ENCODE measurements around the gene PGAP6.

The PGAP6 gene

DNA sequence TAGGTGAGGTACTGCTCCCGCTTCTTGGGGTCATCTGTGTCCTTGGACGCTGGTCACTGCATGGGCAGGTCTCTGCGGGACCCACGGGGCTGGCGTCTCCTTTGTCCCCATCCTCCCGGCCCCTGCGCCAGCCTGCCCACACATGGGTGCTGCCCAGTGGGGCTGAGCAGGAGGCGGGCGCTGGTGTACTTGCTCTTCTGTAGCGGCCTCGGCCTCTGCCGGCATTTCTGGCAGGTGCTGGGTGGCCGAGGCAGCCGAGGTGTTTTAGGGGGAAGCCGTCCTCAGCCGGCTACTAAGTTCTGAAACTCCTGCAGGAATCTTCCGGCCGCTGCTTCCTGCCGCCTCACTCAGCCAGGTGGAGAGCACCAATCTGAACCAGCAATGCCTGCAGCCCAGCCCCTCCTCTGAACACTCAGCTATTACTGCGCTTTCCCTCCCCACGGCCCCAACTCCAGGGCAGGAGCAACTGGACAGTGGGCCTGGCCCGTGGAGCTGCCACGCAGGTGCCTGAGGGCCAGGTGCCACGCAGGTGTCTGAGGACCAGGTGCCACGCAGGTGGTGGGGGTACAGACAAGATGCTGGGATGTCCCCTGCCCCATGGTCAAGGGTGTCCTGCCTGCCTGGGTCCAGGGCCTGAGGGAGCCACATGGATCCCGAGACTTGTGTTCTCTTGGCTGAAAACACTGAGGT is 29.9 kb upstream of the PGAP6 start:
- TF ChIP-seq GATA1 (IDR thresholded peaks at IDR 0.05; ENCODE audit: low read depth, low read length): no peak
- no peak for TF ChIP-seq POLR2A (IDR thresholded peaks at IDR 0.05; ENCODE audit: low read length)
- no peak for DNase-seq

DNA sequence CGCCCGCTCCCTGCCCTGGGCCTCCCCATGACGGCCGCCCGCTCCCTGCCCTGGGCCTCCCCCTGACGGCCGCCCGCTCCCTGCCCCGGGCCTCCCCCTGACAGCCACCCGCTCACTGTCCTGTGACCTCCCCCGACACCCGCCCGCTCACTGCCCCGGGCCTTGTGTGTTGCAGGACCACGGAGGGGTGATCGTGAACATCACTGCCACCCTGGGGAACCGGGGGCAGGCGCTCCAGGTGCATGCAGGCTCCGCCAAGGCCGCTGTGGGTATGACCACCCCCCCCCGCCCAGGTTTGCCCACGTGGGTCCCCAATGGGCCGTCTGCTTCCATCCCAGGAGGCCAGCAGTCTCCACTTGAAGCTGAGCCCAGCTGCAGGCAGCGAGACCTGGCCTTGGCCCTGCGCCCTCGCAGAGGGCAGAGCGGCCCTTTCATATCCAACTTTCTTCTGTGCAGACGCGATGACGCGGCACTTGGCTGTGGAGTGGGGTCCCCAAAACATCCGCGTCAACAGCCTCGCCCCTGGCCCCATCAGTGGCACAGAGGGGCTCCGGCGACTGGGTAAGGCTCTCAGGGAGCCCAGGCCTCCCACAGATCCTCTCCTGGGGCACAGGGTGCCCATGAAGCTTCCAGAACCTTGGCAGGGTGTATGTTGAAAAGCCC is 28.9 kb upstream of the PGAP6 start:
- TF ChIP-seq POLR2A (IDR thresholded peaks at IDR 0.05; ENCODE audit: low read length) (no peak), GATA1 (IDR thresholded peaks at IDR 0.05; ENCODE audit: low read depth, low read length) (no peak)
- no peak for DNase-seq

DNA sequence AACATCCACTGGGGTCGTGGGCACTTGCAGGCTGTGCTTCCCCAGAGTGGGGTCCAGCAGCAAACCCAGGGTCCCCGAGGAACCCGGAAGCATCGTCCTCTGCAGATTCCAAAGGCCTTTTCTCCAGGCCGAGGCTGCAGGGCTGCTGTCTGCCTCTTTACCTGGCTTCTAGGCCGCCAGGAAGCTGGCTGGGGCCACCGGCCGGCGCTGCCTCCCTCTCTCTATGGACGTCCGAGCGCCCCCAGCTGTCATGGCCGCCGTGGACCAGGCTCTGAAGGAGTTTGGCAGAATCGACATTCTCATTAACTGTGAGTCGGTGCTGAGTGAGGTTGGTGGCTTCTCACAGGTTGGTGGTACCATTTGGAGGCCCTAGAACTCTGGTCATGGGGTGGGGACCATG is 25.5 kb upstream of the PGAP6 start:
- no peak for TF ChIP-seq GATA1 (IDR thresholded peaks at IDR 0.05; ENCODE audit: low read depth, low read length)
- no peak for TF ChIP-seq POLR2A (IDR thresholded peaks at IDR 0.05; ENCODE audit: low read length)
- DNase-seq: no peak

DNA sequence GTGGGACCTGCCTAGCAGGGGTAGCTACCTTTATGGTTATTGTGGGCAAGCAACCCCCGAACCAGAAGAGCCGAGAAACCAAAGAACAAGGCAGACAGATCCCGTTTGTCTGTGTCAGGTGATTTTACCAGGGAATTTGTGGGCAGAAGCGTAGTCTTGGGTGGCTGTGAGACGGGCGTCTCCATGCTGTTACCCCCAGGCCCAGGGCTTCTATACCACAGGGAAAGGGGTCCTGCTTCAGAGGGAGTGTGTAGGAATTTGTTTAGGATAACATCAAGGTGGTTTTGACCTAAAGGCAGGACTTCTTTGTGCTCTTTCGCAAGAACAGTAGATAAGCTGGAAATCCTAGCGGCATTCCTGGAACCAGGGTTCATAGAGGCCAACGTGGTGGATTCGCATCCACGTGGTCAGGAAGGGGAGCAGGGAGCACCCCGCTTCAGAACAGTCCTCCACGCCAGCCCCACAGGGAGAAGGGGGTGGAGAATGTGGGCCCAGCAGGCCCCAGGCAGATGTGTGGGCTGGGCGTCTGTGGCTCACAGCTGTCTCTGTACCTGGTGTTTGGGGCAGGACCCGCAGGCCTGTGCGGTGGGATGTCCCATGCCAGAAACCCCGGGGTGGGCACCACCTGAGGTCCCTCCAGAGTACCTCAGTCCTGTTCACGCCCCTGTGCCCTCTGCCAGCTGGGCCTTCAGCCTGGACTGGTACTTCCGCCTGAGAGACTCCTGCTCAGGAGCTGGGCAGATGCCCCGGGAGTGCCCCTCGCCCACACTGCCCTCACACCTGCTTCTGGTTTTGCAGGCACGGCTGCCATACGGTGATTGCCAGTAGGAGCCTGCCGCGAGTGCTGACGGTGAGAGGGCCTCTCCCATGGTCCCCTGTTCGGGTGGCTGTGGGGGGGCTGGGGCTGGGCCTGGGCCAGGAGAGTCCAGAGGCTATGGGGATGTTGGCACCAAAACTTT is 24.0 kb upstream of the PGAP6 start:
- no peak for DNase-seq
- TF ChIP-seq POLR2A (IDR thresholded peaks at IDR 0.05; ENCODE audit: low read length) (no peak), GATA1 (IDR thresholded peaks at IDR 0.05; ENCODE audit: low read depth, low read length) (no peak)

DNA sequence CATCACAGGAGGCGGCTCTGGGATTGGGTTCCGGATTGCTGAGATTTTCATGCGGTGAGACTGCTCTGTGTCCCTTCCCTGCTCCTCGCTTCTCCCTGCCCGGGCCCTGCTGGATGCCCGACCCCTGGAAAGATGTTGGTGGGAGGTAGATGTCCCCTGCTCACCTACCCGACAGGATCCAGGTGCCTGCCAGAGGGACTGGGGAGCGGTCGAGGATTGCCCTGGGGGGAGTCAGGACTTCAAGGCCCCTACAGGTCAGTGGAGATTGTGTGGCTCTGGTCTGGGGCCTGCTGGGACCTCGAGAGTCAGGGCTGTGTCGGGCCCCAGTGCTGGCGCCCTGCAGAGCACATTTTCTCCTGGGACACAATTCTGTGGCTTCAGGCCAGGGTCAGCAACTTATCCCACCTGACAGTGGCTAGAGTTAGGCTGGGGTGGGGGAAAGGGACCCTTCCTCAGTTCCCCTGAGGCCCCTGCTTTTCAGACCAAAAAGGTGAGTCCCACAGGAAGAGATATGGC is 23.3 kb upstream of the PGAP6 start:
- no peak for DNase-seq
- TF ChIP-seq POLR2A (IDR thresholded peaks at IDR 0.05; ENCODE audit: low read length) (peak; percentile 1), GATA1 (IDR thresholded peaks at IDR 0.05; ENCODE audit: low read depth, low read length) (no peak)

DNA sequence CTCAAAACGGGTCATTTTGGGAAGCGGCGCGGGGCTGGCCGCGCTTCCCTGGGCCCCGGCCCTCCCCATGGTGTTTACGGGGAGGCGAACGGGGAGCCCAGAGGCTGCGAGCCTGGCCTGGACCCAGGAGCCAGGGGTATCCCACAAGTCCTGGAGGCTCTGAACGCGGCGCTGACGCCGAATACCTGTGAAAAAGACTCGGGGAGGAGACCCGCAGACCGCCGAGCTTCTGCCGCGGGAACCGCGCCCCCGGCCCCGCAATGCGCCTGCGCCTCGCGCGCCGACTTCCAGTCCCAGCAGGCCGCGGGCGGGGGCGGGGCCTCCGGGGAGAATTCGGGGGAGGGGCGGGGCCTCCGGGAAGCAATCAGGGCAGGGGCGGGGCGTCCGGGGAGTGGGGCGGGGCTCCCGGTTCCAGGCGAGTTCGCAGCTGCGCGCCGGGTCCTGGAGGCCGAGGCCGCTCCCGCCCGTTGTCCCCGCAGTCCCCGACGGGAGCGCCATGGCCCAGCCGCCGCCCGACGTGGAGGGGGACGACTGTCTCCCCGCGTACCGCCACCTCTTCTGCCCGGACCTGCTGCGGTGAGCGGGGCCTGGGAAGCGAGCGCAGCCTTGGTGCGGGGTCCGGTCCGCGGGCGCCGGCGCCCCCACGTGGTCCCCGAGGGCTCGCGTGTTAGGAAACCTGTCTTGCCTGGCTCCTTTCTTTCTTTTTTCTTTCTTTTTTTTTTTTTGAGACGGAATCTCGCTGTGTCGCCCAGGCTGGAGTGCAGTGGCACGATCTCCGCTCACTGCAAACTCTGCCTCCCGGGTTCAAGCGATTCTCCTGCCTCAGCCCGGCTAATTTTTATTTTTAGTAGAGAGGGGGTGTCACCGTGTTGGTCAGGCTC is 19.9 kb upstream of the PGAP6 start, which contains the start of gene DECR2:
DECR2 (plus strand) TSS at position 418 of the 881 bp plus-strand sequence; CDS start at position 497, 79 bp downstream.
- TF ChIP-seq GATA1 (IDR thresholded peaks at IDR 0.05; ENCODE audit: low read depth, low read length) (no peak), POLR2A (IDR thresholded peaks at IDR 0.05; ENCODE audit: low read length) (peak; percentile 57)
- DNase-seq: peak; percentile 95 to 98

DNA sequence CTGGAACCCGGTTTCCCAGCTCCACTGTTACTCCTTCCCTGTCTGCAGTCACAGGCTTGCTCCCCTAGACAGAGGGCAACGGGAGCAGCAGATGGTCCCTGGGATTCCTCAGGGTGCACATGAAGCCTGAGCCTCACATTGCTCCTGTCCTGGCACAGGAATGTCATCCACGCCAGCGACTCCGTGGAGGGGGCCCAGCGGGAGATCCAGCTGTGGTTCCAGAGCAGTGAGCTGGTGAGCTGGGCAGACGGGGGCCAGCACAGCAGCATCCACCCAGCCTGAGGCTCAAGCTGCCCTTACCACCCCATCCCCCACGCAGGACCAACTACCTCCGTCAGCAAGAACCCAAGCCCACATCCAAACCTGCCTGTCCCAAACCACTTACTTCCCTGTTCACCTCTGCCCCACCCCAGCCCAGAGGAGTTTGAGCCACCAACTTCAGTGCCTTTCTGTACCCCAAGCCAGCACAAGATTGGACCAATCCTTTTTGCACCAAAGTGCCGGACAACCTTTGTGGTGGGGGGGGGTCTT is 18.3 kb upstream of the PGAP6 start:
- TF ChIP-seq POLR2A (IDR thresholded peaks at IDR 0.05; ENCODE audit: low read length) (no peak), GATA1 (IDR thresholded peaks at IDR 0.05; ENCODE audit: low read depth, low read length) (no peak)
- DNase-seq: no peak

DNA sequence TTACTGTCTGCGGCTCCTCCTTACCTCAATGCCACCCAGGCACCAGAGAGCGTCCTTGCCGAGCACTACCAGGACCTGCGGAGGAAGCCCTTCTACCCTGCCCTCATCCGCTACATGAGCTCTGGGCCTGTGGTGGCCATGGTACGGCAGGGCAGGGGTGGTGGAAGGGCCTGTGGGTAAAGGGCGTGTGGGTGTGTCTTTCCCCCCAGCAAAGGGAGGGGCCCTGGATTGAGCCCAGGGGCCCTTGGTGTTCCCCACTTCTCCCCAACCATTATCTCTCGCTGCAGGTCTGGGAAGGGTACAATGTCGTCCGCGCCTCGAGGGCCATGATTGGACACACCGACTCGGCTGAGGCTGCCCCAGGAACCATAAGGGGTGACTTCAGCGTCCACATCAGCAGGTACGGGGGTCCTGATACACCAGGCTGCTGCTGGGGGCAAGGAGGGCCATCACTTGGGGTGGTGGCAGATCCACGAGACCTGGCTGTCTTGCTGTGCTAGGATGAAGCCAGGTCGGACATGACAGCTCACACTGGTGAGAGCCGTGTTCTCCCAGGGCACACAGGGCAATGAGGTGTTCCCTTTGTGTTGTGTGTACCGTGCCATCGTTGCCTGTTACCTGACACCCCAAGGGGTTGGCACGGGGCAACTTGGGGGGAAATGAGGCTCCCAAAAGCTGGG is 17.7 kb upstream of the PGAP6 start:
- TF ChIP-seq GATA1 (IDR thresholded peaks at IDR 0.05; ENCODE audit: low read depth, low read length) (no peak), POLR2A (IDR thresholded peaks at IDR 0.05; ENCODE audit: low read length) (peak; percentile 95)
- peak; percentile 42 to 60 for DNase-seq

DNA sequence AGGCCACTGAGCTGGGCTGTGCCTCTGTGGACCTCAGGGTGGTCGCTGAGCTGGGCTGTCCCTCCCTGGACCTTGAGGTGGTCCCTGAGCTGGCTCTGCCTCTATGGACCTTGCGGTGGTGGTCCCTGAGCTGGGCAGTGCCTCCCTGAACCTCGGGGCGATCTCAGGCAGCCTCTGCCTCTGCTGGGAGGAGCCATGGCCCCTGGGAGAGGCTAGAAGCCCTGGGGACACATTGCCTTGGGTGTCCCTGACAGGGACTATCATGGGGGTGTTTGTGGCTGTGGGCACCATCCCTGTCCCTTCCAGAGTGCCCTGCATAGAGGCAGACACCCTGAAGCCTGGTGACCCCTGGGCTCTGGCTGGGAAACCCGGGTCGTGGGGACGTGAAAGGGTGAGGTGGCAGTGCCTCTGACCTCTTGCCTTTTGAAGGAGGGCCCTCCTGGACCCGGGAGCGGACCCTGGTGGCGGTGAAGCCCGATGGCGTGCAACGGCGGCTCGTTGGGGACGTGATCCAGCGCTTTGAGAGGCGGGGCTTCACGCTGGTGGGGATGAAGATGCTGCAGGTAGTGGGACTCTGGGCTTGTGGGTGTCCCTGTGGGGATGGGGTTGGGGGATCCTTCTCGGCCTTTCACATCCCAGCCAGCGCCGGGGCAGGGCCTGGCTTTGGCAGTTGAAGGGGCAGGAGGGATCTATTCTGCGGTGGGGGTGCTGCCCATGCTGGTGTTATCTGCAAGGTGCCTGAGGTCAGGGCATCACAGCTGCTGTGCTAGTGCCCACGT is 17.0 kb upstream of the PGAP6 start:
- peak in 1 of 2 experiments; percentile 45 for DNase-seq
- TF ChIP-seq GATA1 (IDR thresholded peaks at IDR 0.05; ENCODE audit: low read depth, low read length) (no peak), POLR2A (IDR thresholded peaks at IDR 0.05; ENCODE audit: low read length) (no peak)

DNA sequence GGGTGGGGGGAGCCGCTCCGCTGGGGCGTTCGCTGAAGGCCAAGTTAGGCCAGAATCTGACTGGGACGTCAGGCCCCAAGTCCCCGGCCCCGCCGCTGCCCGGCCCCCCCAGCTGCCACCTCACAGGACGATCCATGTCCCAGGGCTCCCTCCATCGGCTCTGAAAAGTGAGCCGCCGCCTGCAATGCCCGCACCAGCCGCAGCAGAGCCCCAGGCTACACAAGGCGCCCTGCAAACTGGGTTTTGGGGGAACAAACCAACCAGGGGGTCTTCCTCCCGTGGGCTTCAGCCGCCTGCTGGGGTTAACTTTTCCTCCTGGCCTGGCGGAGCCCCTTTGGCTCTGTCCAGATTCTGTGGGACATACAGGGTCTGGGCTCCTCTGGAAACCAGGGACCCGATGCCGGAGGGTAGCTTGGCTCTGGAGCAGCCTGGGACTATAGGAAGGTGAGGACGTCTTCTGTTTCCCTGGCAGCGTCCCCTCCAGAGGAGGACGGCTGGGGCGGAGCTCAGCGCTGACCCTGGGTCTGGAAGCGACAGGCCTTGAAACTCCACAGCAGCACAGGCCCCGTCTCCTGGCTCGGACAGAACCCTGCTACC is 16.1 kb upstream of the PGAP6 start:
- no peak for TF ChIP-seq GATA1 (IDR thresholded peaks at IDR 0.05; ENCODE audit: low read depth, low read length)
- TF ChIP-seq POLR2A (IDR thresholded peaks at IDR 0.05; ENCODE audit: low read length): no peak
- DNase-seq: peak; percentile 71 to 83

DNA sequence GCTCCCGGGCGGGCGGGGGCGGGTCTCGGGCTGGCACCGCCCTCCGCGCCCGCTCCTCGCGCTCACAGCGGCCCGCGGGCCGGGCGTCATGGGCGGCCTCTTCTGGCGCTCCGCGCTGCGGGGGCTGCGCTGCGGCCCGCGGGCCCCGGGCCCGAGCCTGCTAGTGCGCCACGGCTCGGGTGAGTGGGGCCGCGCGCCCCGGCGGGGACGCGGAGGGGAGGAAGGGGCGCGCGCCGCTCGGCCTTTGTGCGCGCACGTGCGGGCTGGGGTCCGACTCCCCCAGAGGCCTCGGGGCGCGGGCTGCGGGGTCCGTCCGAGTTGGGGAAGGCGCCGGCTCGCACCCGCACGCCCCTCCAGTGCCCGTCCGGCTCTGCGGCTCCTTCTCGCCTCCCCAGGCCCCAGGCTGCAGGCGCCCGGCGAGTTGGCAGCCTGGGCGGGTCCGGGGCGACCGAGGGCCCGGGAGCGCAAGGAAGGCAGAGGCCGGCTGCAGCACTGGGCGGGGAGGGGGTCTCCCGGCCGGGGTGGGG is 15.4 kb upstream of the PGAP6 start, which contains the start of gene NME4:
NME4 (plus strand) TSS at position 65 of the 527 bp plus-strand sequence; CDS start at position 89, 24 bp downstream.
- TF ChIP-seq GATA1 (IDR thresholded peaks at IDR 0.05; ENCODE audit: low read depth, low read length) (no peak), POLR2A (IDR thresholded peaks at IDR 0.05; ENCODE audit: low read length) (peak; percentile 3)
- DNase-seq: peak; percentile 64 to 67

Measured in erythroblast (primary cell).